Measurements from ENCODE around the gene UBE2D2.
"Not testable (repeated sequence)": the region's sequence is repeated elsewhere in the genome, so short reads cannot be mapped to it uniquely, and the experiment has no call there.

UBE2D2 gene

GRCh38 chr5:139526309-139527089 is 34.6 kb upstream of the UBE2D2 start:
- not testable (repeated sequence) for H3K4me1 ChIP-seq (ENCODE audit: control insufficient read depth, insufficient read depth, low read length); H3K27me3 ChIP-seq (ENCODE audit: control insufficient read depth, insufficient read depth, low read length); H3K9me3 ChIP-seq (replicated peaks; ENCODE audit: low read length); H3K4me2 ChIP-seq (ENCODE audit: low read length); H3K36me3 ChIP-seq (ENCODE audit: insufficient read depth, low read length); H3K4me3 ChIP-seq (ENCODE audit: low read length); H3K9ac ChIP-seq (ENCODE audit: low read depth, low read length)

- not testable (repeated sequence) for H3K36me3 ChIP-seq (ENCODE audit: insufficient read depth, low read length); H3K27me3 ChIP-seq (ENCODE audit: control insufficient read depth, insufficient read depth, low read length); H3K4me1 ChIP-seq (ENCODE audit: control insufficient read depth, insufficient read depth, low read length); H3K9ac ChIP-seq (ENCODE audit: low read depth, low read length); H3K4me3 ChIP-seq (ENCODE audit: low read length); H3K4me2 ChIP-seq (ENCODE audit: low read length); H3K9me3 ChIP-seq (replicated peaks; ENCODE audit: low read length)
Observed at GRCh38 chr5:139527090-139527470, 34.1 kb upstream of the UBE2D2 start.

GRCh38 chr5:139527896-139528467 is 33.2 kb upstream of the UBE2D2 start:
- not testable (repeated sequence) for H3K27me3 ChIP-seq (ENCODE audit: control insufficient read depth, insufficient read depth, low read length); H3K36me3 ChIP-seq (ENCODE audit: insufficient read depth, low read length); H3K9ac ChIP-seq (ENCODE audit: low read depth, low read length); H3K4me3 ChIP-seq (ENCODE audit: low read length); H3K4me2 ChIP-seq (ENCODE audit: low read length); H3K9me3 ChIP-seq (replicated peaks; ENCODE audit: low read length); H3K4me1 ChIP-seq (ENCODE audit: control insufficient read depth, insufficient read depth, low read length)

- H3K9ac ChIP-seq (ENCODE audit: low read depth, low read length); H3K9me3 ChIP-seq (replicated peaks; ENCODE audit: low read length); H3K4me2 ChIP-seq (ENCODE audit: low read length); H3K4me3 ChIP-seq (ENCODE audit: low read length); H3K36me3 ChIP-seq (ENCODE audit: insufficient read depth, low read length); H3K4me1 ChIP-seq (ENCODE audit: control insufficient read depth, insufficient read depth, low read length); H3K27me3 ChIP-seq (ENCODE audit: control insufficient read depth, insufficient read depth, low read length): not testable (repeated sequence)
Observed at GRCh38 chr5:139528695-139529094, 32.4 kb upstream of the UBE2D2 start.

GRCh38 chr5:139530079-139530478 is 31.1 kb upstream of the UBE2D2 start:
- H3K27me3 ChIP-seq (ENCODE audit: control insufficient read depth, insufficient read depth, low read length); H3K4me3 ChIP-seq (ENCODE audit: low read length); H3K4me2 ChIP-seq (ENCODE audit: low read length): not testable (repeated sequence)

GRCh38 chr5:139531772-139532169 is 29.4 kb upstream of the UBE2D2 start:
- Histone ChIP-seq H3K4me3 (ENCODE audit: low read length) (no peak overlapping the region), H3K4me2 (ENCODE audit: low read length) (no peak overlapping the region), H3K9ac (ENCODE audit: low read depth, low read length) (no peak overlapping the region), H3K27me3 (ENCODE audit: control insufficient read depth, insufficient read depth, low read length) (no peaks in the 10 kb centered on the region), H3K4me1 (ENCODE audit: control insufficient read depth, insufficient read depth, low read length) (no peaks in the 10 kb centered on the region), H3K9me3 (replicated peaks; ENCODE audit: low read length) (no peaks in the 10 kb centered on the region), H3K36me3 (ENCODE audit: insufficient read depth, low read length) (no peaks in the 10 kb centered on the region)

More at GRCh38 chr5:139530079-139530478, 31.1 kb upstream of the UBE2D2 start:
- not testable (repeated sequence) for H3K36me3 ChIP-seq (ENCODE audit: insufficient read depth, low read length); H3K9me3 ChIP-seq (replicated peaks; ENCODE audit: low read length); H3K9ac ChIP-seq (ENCODE audit: low read depth, low read length); H3K4me1 ChIP-seq (ENCODE audit: control insufficient read depth, insufficient read depth, low read length)

GRCh38 chr5:139543423-139543991 is 17.6 kb upstream of the UBE2D2 start:
- no peaks in the 10 kb centered on the region for H3K27me3 ChIP-seq (ENCODE audit: control insufficient read depth, insufficient read depth, low read length)
- peak overlapping the region; percentile 39 for H3K4me3 ChIP-seq (ENCODE audit: low read length)
- no peaks in the 10 kb centered on the region for H3K36me3 ChIP-seq (ENCODE audit: insufficient read depth, low read length)
- peaks cover 8% of the 10 kb centered on the region for H3K4me1 ChIP-seq (ENCODE audit: control insufficient read depth, insufficient read depth, low read length)
- peaks cover 3% of the 10 kb centered on the region for H3K9me3 ChIP-seq (replicated peaks; ENCODE audit: low read length)
- H3K9ac ChIP-seq (ENCODE audit: low read depth, low read length), result no peak overlapping the region
- H3K4me2 ChIP-seq (ENCODE audit: low read length), result peak overlapping the region; percentile 73

- not testable (repeated sequence) for H3K9me3 ChIP-seq (replicated peaks; ENCODE audit: low read length); H3K27me3 ChIP-seq (ENCODE audit: control insufficient read depth, insufficient read depth, low read length); H3K36me3 ChIP-seq (ENCODE audit: insufficient read depth, low read length); H3K9ac ChIP-seq (ENCODE audit: low read depth, low read length); H3K4me2 ChIP-seq (ENCODE audit: low read length); H3K4me1 ChIP-seq (ENCODE audit: control insufficient read depth, insufficient read depth, low read length); H3K4me3 ChIP-seq (ENCODE audit: low read length)
Observed at GRCh38 chr5:139546593-139546992, 14.5 kb upstream of the UBE2D2 start.

- Histone ChIP-seq H3K27me3 (ENCODE audit: control insufficient read depth, insufficient read depth, low read length) (peaks cover 10% of the 10 kb centered on the region), H3K9me3 (replicated peaks; ENCODE audit: low read length) (peaks cover 3% of the 10 kb centered on the region), H3K4me2 (ENCODE audit: low read length) (no peak overlapping the region), H3K9ac (ENCODE audit: low read depth, low read length) (no peak overlapping the region), H3K36me3 (ENCODE audit: insufficient read depth, low read length) (no peaks in the 10 kb centered on the region), H3K4me3 (ENCODE audit: low read length) (no peak overlapping the region), H3K4me1 (ENCODE audit: control insufficient read depth, insufficient read depth, low read length) (no peaks in the 10 kb centered on the region)
Observed at GRCh38 chr5:139549162-139549894, 11.8 kb upstream of the UBE2D2 start.

- H3K9ac ChIP-seq (ENCODE audit: low read depth, low read length); H3K9me3 ChIP-seq (replicated peaks; ENCODE audit: low read length); H3K4me1 ChIP-seq (ENCODE audit: control insufficient read depth, insufficient read depth, low read length); H3K36me3 ChIP-seq (ENCODE audit: insufficient read depth, low read length); H3K4me3 ChIP-seq (ENCODE audit: low read length); H3K4me2 ChIP-seq (ENCODE audit: low read length): not testable (repeated sequence)
- peaks cover 10% of the 10 kb centered on the region for H3K27me3 ChIP-seq (ENCODE audit: control insufficient read depth, insufficient read depth, low read length)
Observed at GRCh38 chr5:139550051-139550872, 10.9 kb upstream of the UBE2D2 start.
